Measurements from ENCODE around the gene KCNMA1.

KCNMA1 gene

DNA sequence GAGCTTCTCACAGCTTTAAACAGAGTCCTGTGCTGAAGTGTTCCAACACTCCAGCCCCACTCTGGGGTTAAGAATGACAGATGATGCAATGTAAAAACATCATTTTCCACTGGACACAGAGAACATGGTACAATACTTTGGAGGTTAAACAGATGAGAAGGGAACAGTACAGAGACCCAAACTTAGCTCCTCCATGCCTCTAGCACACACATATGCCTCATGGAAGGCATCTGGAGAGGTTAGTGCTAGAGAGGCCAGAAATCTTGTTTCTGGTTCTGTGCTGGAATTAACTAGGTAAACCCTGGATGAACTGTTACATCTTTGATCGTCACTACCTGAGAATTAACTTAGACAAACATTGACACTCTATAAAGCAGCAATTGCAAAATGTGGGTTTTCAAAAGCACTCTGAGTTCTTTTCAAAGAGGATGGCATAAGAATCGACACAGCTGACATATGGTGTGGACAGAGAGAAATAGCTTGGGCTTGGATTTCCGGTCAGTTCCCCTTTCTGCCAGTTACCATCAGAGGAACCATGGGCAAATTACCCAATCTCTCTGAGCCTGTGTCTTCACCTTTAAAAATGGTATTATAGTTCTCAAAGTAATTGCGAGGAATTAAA, 81.9 kb downstream of the KCNMA1 start:
- DNase-seq (ENCODE audit: low spot score) = no peak

DNA sequence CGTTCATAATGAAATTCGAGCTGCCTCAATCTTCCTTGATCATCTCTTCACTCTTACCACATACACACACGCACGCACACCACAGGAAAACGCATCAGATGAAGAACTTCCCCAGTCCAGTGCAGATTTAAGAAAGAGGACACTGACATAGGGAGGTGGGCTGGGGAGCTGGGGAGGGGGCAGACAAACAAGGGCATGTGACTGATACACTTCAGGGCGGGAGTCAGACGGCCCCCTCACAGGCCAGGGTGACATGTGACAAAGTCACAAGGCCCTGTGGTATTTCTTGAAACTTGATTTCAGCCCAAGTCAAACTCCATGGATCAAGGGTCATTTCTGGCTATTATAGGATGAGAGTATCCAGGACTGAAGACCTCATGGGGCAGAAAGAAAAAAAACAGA, 82.6 kb downstream of the KCNMA1 start:
- DNase-seq (ENCODE audit: low spot score) = no peak

GRCh38 chr10:77553966-77554365, 83.6 kb downstream of the KCNMA1 start:
- no peak for DNase-seq (ENCODE audit: low spot score)

DNA sequence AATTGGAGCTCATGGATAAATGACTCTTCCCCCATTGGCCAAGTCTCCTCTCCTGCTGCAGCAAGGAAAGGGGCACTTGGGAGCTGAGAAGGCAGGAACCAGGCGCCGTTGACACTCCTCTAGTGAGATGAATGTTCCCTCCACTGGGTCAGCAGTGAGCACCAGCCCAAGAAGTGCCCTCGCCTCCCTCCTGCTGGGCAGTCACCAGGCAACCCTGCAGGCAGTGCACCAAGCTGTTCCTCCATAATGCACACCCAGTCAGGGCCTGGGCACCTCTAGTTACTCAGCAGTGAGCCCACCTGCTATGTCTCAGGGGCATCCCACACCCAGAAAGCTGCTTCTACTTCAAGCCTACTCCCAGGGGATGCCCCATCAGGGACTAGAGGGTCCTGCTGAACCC, 84.3 kb downstream of the KCNMA1 start:
- no peak for DNase-seq (ENCODE audit: low spot score)

DNA sequence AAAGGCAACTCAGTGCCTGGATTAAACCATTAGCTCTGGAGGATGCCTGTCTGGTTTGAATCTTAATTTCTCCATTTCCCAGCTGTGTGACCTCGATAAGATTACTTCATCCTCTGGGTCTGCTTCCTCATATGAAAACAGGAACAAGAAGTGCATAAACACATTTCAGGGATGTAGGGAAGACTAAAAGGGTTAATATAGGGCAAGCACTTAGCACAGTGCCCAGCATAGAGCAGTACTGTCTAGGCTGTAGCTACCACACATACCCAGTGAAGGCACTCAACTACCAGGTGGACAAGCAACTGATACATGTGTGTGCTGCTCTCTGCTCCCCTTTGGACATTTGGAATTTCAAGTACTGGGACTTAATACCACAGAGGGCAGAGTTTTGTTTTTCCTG, 85.4 kb downstream of the KCNMA1 start:
- no peak for DNase-seq (ENCODE audit: low spot score)

GRCh38 chr10:77550378-77550777, 87.2 kb downstream of the KCNMA1 start:
- no peak for DNase-seq (ENCODE audit: low spot score)

GRCh38 chr10:77548671-77549070, 88.9 kb downstream of the KCNMA1 start:
- DNase-seq (ENCODE audit: low spot score) = no peak

GRCh38 chr10:77548157-77548556, 89.5 kb downstream of the KCNMA1 start:
- no peak for DNase-seq (ENCODE audit: low spot score)

GRCh38 chr10:77547307-77548050, 90.1 kb downstream of the KCNMA1 start:
- DNase-seq (ENCODE audit: low spot score) = no peak

GRCh38 chr10:77546042-77546441, 91.6 kb downstream of the KCNMA1 start:
- DNase-seq (ENCODE audit: low spot score) = no peak

DNA sequence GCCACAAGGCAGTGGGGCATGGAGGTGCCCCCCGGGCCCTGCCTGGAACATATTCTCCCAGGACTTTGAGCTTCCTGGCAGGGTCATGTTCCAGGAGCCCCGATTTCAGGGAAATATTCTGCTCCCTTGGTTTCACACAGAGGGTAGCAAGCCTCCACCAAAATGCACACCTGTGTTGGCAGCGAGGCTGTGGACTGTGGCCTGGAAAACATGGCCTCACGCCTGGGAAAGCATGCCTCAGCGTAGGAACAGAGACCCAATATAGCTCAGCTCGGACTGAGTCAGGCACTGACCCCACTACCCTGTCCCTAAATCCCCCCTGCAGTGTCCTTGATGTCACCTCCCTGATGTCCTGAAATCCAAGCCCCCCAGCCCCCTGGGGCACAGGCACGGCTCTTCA, 92.0 kb downstream of the KCNMA1 start:
- DNase-seq (ENCODE audit: low spot score) = no peak

DNA sequence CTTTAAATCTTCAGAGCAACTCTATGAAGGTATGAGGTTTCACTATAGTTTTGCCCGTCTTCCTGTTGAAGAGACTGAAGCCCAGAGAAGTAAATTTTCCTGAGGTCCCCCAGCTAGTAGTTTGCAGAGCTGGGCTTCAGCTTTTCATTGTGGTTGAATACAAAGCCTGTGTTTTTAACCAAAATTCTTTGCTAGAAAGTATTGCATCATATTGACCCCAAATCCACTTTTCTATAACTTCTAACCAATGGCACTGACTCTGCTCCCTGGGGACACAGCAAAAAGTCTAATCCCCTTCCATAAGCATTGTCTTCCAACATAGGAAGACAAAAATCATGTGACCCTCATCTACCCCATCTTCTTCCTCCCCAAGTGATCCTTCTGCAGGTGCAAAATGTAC, 93.0 kb downstream of the KCNMA1 start:
- no peak for DNase-seq (ENCODE audit: low spot score)

GRCh38 chr10:77542710-77543259, 94.8 kb downstream of the KCNMA1 start:
- DNase-seq (ENCODE audit: low spot score) = no peak

- no peak for DNase-seq (ENCODE audit: low spot score)
Observed at GRCh38 chr10:77541944-77542343, 95.7 kb downstream of the KCNMA1 start.

DNA sequence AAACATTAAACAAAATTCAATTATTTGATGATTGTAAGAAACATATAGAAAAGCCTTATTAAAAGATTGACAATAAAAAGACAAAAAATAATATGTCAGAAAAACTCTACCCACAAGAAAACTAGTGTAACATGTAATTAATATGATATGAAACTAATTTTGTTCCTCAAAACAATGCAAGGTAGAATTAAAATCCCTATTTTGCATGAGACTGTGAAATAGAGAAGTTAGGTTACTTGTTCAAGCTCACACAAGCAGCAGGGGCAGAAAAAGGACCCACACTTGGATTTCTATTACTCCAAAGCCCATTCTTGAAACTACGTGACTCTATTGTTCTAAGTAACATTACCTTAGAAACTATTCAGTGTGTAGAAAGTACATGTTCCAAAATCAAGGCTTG, 96.4 kb downstream of the KCNMA1 start:
- DNase-seq (ENCODE audit: low spot score) = no peak

- no peak for DNase-seq (ENCODE audit: low spot score)
Observed at GRCh38 chr10:77539147-77539935, 98.3 kb downstream of the KCNMA1 start.

GRCh38 chr10:77537720-77538373, 99.8 kb downstream of the KCNMA1 start:
- no peak for DNase-seq (ENCODE audit: low spot score)

DNA sequence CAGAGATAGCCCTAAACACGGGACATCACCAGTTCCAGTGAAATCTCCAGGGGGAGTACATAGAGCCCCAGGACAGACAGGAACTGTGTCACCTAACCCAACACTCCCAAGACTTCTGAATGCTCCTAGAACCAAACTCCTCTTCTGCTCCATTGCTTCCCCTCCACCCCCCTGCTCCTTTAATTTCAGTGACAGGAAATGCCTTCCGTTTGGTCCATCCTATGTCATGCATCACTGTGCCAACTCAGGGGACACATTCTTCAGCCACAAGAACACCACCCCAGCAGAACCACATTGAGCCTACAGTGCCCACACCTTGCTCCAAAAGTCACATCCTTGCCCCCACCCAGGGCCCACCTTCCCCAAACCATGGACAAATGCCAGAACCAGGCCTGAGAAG, 100.5 kb downstream of the KCNMA1 start:
- no peak for DNase-seq (ENCODE audit: low spot score)

DNA sequence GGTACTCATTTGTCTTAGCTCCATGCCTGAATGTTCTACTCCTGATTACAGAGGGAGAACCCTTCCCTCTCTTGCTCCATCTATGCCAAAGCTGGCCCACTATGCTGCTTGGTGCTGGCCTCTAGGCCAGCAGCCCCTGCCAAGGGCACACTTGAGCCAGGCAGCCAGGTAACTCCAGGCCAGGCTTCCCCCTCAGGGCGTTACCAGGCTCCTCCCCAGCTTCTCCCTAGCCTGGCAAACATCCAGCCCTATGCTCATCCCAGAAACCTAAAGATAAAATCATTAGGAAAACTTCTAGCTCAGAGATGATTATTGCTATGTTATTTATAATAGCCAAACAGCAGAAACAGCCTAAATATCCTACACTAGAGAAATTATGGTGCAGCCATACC, 103.7 kb downstream of the KCNMA1 start:
- DNase-seq (ENCODE audit: low spot score) = no peak

GRCh38 chr10:77533146-77533886, 104.3 kb downstream of the KCNMA1 start:
- no peak for DNase-seq (ENCODE audit: low spot score)

DNA sequence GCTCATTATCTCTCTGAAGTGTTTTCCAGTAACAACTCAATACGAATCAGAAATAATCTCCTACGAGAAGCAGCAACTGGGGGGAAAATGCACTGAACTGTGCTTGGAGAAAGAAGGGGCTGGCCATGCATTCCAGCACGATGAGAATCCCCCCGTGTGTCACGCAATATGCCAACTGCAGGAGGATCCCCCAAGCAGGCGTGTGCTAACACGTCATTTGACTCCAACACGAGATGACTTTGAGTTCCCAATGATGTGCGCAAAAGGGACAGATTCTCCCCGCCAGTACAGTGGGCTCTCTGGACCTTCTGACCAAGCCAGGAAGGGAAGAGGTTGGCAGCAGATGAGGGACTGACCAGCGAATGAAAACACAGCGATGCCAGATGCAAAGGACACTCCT, 105.5 kb downstream of the KCNMA1 start:
- no peak for DNase-seq (ENCODE audit: low spot score)

Measured in CD4-positive, alpha-beta T cell treated with Interleukin-2 at 100 ng/mL for 4 hours (primary cell).